SK-N-MC (cell line): ENCODE measurements around the gene PKNOX2.

Experiments
- DNase-seq: peaks from one replicate; pipeline ENCODE4 v3.0.0-alpha.2; 2011; ENCODE audit warnings: low read depth, low spot score
- H3K27ac ChIP-seq: fragments of 200-600 bp; sonication (generic); 2 replicates; pipeline ENCODE4 v1.5.1; 2016; ENCODE audit warnings: mixed run types
- H3K36me3 ChIP-seq: fragments of 200-600 bp; sonication (generic); 2 replicates; pipeline ENCODE4 v1.6.1; 2017; ENCODE audit warnings: antibody characterized with exemption, low read length, mixed read lengths; ENCODE audit not compliant: insufficient read depth
- H3K4me3 ChIP-seq: fragments of 200-600 bp; sonication (generic); 2 replicates; pipeline ENCODE4 v1.5.1; 2016
- H3K9ac ChIP-seq: fragments of 200-600 bp; sonication (generic); 2 replicates; pipeline ENCODE4 v1.8.0; 2017; ENCODE audit warnings: mixed run types, mixed read lengths; ENCODE audit not compliant: insufficient read length
- H3K9me3 ChIP-seq: fragments of 200-600 bp; sonication (generic); 2 replicates; pipeline ENCODE4 v1.6.1; 2017; ENCODE audit warnings: low read depth, mild to moderate bottlenecking, antibody characterized with exemption, low read length, moderate library complexity, mixed read lengths
- EZH2 ChIP-seq: fragments of 200-600 bp; sonication (generic); IDR thresholded peaks from one replicate; pipeline ENCODE4 v1.6.1; 2017; ENCODE audit warnings: antibody characterized with exemption
- FOXP2 ChIP-seq: optimal IDR thresholded peaks from 2 replicates; pipeline ENCODE3; 2011; ENCODE audit warnings: mild to moderate bottlenecking, moderate library complexity; ENCODE audit not compliant: insufficient read depth; ENCODE audit errors: extremely low read length, control extremely low read depth
- POLR2AphosphoS5 ChIP-seq: IDR thresholded peaks from 2 replicates; pipeline ENCODE4 v1.6.1; 2012; ENCODE audit warnings: mild to moderate bottlenecking, low read depth, low read length, borderline replicate concordance

PKNOX2 gene

DNA sequence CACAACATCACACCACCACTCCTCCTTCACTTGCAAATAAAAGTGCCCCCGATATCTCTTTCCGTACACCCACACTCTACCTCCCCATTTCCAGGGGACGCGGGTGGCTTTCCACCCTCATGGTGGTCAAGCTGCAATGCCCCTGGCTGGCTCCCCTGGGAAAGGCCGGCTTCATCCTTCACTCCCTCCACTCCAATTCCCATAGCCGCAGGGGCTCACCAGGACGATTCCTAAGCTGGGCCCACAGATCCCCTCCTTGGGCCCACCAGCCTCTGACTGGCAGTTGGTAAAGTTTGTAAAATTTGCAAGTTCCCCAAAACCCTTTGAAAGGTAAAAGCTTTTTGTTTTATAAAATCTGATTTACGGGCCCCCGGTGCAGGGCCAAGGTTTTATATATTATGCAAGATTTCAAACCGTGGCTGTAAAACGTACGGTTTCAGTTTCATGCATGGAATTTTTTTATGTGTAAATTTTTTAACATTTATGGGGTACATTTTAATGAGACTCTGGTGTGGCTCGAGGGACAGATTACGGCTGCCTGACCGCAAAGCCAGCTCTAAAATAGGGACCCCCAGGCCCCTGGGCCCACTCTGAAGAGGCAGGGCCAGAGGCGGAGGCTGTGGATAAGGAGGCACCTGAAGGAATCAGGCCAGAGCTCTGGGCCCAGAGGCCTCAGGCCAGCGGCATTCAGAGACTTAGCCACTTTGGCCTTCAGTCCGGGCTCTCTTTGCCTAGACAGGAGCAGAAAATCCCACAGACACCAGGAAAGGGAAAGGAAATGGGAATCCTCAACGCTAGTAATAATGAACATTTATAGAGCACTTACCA is 225.0 kb downstream of the PKNOX2 start:
- TF ChIP-seq POLR2AphosphoS5 (no peak), FOXP2 (no peak), EZH2 (no peak)
- H3K36me3 ChIP-seq = no peaks in the 10 kb centered on the region
- no peak overlapping the region for H3K27ac ChIP-seq
- no peak for DNase-seq
- no peaks in the 10 kb centered on the region for H3K9me3 ChIP-seq
- no peak overlapping the region for H3K4me3 ChIP-seq
- H3K9ac ChIP-seq = no peak overlapping the region

GRCh38 chr11:125390946-125391345 is 226.4 kb downstream of the PKNOX2 start:
- no peak overlapping the region for H3K9ac ChIP-seq

DNA sequence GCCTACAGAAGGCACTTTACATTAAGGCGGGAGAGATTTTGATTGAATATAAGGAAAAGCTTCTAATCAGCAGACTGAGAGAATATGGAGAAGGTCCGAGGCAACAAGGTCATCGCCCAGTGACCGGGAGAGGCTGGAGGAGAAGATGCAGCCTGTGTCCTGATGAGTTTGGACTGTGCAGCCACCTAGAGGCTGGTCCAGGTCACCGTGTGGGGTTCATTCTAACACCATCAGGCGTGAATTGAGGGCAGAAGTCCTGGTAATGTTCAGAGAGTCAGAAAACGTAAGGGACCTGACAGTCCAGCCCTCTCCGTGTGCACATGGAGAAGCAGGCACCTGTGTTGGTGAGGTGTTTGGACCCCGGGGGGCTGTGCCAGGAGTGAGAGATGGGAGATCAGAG is 228.8 kb downstream of the PKNOX2 start:
- Histone ChIP-seq H3K9me3 (no peaks in the 10 kb centered on the region), H3K9ac (no peak overlapping the region), H3K36me3 (no peaks in the 10 kb centered on the region), H3K27ac (no peak overlapping the region), H3K4me3 (no peak overlapping the region)
- TF ChIP-seq EZH2 (no peak), POLR2AphosphoS5 (no peak), FOXP2 (no peak)
- no peak for DNase-seq

More at GRCh38 chr11:125390946-125391345, 226.4 kb downstream of the PKNOX2 start:
- Histone ChIP-seq H3K9me3 (no peaks in the 10 kb centered on the region), H3K4me3 (no peak overlapping the region), H3K27ac (no peak overlapping the region), H3K36me3 (no peaks in the 10 kb centered on the region)
- TF ChIP-seq POLR2AphosphoS5 = no peak
- TF ChIP-seq EZH2 = no peak
- no peak for TF ChIP-seq FOXP2
- no peak for DNase-seq

GRCh38 chr11:125394296-125394695 is 229.7 kb downstream of the PKNOX2 start:
- no peak overlapping the region for H3K9ac ChIP-seq
- no peak overlapping the region for H3K27ac ChIP-seq
- H3K9me3 ChIP-seq = no peaks in the 10 kb centered on the region
- no peaks in the 10 kb centered on the region for H3K36me3 ChIP-seq
- TF ChIP-seq POLR2AphosphoS5 (no peak), FOXP2 (no peak), EZH2 (no peak)
- H3K4me3 ChIP-seq = no peak overlapping the region
- DNase-seq = no peak

DNA sequence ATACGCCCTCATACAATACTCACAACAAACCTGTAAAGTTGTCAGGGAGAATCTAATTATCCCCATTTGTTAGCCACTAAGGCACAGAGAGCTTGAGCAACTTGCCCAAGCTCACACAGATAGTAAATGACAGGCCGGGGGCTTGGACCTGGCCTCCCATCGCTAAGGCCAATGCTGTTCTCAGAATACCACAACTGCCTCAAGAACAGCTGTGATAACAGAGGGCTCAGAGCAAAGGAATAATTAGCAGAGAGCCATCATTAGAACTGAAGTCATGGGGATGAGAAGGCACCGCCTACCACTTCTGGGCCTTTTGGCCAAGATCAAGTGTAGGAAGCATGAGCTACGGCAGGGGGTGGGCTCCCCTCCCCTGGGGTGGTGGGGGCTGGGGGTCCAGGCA is 232.9 kb downstream of the PKNOX2 start:
- DNase-seq = no peak
- Histone ChIP-seq H3K4me3 (no peak overlapping the region), H3K9ac (no peak overlapping the region), H3K27ac (no peak overlapping the region), H3K36me3 (no peaks in the 10 kb centered on the region), H3K9me3 (no peaks in the 10 kb centered on the region)
- TF ChIP-seq FOXP2 (no peak), POLR2AphosphoS5 (no peak), EZH2 (no peak)

DNA sequence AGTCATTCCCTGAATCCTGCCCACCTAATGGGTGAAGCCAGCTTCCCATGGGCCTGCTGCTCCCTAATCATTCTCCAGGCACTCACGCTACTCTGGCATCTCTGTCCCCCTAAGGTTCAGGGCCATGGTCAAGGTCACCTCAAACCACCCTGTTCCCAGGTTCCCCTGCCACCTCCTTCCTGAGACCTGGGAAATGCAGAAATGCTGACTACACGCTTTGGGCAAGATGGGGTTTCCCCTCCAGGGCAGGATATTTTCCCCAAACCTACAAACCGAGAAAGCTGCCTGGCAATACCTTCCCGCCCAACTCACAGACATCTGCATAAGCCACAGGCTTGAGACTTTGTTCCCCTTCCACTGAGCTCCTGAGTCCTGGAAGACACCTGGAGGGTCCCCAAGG is 233.9 kb downstream of the PKNOX2 start:
- Histone ChIP-seq H3K27ac (no peak overlapping the region), H3K4me3 (no peak overlapping the region), H3K9me3 (no peaks in the 10 kb centered on the region), H3K9ac (no peak overlapping the region), H3K36me3 (no peaks in the 10 kb centered on the region)
- TF ChIP-seq EZH2 = no peak
- no peak for TF ChIP-seq POLR2AphosphoS5
- TF ChIP-seq FOXP2 = no peak
- no peak for DNase-seq

DNA sequence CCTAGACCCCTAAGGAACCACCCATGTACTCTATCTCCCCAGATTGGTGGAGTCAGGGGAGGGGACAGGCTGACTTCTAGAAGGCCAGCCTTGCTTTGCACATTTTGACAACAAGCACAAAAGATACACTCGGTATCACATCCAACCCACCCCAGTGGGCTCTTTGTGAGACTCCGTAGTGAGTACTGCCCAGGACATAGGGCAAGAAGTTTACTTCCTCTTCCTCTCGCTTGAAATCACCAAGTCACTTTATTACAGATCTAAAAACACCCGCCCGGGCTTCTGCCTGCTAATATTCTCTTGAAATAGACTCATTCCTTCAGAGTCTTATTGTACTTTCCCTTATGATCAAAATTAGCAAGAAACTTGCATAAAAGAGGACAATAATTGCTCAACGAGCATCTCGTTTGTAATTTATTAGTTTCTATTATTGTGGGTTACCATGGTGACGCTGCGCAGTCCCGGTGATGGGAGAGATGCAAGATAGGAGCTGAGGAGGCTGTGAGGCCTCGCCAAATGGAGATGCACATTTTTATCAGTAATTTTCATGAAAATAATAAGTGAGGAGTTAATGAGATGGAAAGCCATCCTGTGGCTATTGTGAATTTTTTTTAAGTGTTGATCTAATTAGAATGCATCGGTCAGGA is 234.6 kb downstream of the PKNOX2 start:
- Histone ChIP-seq H3K36me3 (no peaks in the 10 kb centered on the region), H3K4me3 (no peak overlapping the region), H3K27ac (no peak overlapping the region), H3K9me3 (no peaks in the 10 kb centered on the region), H3K9ac (no peak overlapping the region)
- DNase-seq = no peak
- TF ChIP-seq FOXP2 = no peak

- Histone ChIP-seq H3K9me3 (no peaks in the 10 kb centered on the region), H3K4me3 (no peak overlapping the region), H3K36me3 (no peaks in the 10 kb centered on the region), H3K27ac (no peak overlapping the region), H3K9ac (no peak overlapping the region)
- no peak for DNase-seq
- TF ChIP-seq EZH2 (no peak), FOXP2 (no peak), POLR2AphosphoS5 (no peak)
Measured at GRCh38 chr11:125399945-125400344, 235.4 kb downstream of the PKNOX2 start.
